22Rv1 (cell line): ENCODE data around the gene PARD6A.

Experiments used
- H3K27ac ChIP-seq: fragments of 450-650 bp; 2 replicates; pipeline ENCODE4 v1.5.1; 2017
- ZFX ChIP-seq: fragments of 450-650 bp; IDR thresholded peaks from 2 replicates; pipeline ENCODE4 v1.6.1; 2017; ENCODE audit warnings: antibody characterized with exemption, borderline replicate concordance
- TF ChIP-seq, protein P1 (sequence below): fragments of 450-650 bp; IDR thresholded peaks from 2 replicates; pipeline ENCODE4 v1.5.1; 2017; ENCODE audit warnings: mild to moderate bottlenecking

Gene PARD6A

DNA sequence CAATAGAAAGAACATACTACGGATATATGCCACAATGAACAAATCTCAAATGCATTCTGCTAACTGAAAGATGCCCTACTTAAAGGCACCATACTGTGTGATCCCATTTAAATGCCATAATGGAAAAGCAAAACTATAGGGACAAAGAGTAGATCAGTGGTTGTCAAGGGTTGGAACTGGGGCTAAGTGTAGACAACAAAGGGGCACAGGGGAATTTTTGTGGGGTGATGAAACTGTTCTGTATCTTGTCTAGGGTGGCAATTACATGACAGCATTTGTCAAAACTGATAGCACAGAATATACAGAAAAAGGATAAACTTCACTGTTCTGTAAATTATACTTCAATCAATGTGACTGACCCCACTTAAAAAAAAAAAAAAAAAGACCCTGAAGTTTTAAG, 40.7 kb downstream of the PARD6A start:
- no peak for TF ChIP-seq ZFX
- TF ChIP-seq, protein P1, sequence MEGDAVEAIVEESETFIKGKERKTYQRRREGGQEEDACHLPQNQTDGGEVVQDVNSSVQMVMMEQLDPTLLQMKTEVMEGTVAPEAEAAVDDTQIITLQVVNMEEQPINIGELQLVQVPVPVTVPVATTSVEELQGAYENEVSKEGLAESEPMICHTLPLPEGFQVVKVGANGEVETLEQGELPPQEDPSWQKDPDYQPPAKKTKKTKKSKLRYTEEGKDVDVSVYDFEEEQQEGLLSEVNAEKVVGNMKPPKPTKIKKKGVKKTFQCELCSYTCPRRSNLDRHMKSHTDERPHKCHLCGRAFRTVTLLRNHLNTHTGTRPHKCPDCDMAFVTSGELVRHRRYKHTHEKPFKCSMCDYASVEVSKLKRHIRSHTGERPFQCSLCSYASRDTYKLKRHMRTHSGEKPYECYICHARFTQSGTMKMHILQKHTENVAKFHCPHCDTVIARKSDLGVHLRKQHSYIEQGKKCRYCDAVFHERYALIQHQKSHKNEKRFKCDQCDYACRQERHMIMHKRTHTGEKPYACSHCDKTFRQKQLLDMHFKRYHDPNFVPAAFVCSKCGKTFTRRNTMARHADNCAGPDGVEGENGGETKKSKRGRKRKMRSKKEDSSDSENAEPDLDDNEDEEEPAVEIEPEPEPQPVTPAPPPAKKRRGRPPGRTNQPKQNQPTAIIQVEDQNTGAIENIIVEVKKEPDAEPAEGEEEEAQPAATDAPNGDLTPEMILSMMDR = no peak
- H3K27ac ChIP-seq = no peak overlapping the region

DNA sequence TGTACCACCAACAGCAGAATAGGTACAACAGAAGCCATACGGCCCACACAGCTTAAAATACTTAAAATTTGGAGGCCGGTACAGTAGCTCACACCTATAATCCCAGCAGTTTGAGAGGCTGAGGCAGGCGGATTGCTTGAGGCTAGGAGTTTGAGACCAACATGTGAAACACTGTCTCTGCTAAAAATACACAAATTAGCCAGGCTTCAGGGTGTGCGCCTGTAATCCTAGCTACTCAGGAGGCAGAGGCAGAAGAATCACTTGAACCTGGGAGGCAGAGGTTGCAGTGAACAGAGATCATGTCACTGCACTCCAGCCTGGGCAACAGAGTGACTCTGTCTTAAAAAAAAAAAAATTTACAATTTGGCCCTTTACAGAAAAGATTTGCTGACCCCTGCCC, 41.4 kb downstream of the PARD6A start:
- TF ChIP-seq ZFX = no peak
- H3K27ac ChIP-seq = no peak overlapping the region

DNA sequence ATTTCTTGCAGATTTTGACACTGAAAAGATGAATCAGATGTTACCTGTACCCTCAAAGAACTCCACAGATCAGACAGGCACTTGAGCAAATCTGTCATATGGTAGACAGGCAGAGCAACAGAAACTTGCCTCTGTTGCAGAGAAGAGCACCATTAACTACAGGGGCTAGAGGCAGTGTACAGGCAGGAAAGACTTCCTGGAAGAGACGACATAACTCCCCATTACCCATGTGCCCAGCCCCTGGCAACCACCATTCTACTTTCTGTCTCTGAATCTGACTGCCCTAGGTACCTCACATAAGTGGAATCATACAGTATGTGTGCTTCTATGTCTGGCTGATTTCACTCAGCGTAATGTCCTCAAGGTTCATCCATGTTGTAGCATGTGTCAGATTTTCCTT, 42.9 kb downstream of the PARD6A start:
- no peak overlapping the region for H3K27ac ChIP-seq
- no peak for TF ChIP-seq ZFX
- TF ChIP-seq, protein P1 = no peak

DNA sequence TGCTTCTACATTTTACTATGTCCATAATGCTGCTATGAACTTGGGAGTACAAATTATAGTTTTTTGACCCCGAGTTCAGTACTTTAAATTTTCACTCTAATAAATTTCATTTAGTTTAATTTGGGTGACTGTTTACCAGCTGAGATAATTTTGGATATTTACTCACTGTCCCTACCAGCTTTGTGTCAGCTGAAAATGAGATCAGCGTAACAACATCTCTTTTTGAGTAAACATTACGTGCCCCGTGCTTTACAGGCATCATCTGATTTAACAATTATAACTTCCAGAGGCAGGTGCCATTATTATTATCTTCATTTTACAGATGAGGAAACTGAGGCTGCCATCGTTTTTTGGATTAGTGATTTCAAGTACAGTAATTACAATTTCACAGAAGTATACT, 43.4 kb downstream of the PARD6A start:
- no peak overlapping the region for H3K27ac ChIP-seq
- no peak for TF ChIP-seq ZFX
- TF ChIP-seq, protein P1 = no peak

DNA sequence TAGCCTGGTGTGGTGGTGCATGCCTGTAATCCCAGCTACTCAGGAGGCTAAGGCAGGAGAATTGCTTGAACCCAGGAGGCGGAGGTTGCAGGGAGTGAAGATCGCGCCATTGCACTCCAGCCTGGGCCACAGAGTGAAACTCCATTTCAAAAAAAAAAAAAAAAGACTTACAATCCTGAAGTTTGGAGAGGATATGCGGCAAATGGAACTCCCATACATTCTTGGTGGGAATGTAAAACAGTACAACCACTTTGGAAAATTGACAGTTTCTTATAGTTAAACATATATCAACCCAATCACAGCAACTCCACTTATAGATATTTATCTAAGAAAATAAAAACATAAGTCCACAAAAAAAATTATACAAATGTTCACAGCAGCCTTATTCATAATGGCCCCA, 46.5 kb downstream of the PARD6A start:
- no peak for TF ChIP-seq ZFX
- H3K27ac ChIP-seq = no peak overlapping the region

DNA sequence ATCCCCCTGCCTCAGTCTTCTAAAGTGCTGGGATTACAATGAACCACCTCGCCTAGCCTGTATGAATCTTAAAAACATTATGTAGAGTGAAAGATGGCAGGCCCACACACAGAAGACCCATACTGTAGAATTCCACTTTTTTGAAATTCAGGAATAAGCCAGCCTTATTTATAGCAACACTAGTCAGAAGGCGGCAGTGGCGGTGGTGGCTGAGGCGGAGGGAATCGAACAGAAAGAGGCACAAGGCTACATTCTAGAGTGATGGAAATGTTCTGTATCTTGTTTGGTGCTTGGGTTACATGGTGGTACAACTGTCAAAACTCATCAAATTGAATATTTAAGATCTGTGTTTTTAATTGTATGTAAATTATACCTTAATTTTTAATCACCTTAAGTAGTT, 47.0 kb downstream of the PARD6A start:
- no peak overlapping the region for H3K27ac ChIP-seq
- TF ChIP-seq ZFX = no peak
- TF ChIP-seq, protein P1 = no peak

DNA sequence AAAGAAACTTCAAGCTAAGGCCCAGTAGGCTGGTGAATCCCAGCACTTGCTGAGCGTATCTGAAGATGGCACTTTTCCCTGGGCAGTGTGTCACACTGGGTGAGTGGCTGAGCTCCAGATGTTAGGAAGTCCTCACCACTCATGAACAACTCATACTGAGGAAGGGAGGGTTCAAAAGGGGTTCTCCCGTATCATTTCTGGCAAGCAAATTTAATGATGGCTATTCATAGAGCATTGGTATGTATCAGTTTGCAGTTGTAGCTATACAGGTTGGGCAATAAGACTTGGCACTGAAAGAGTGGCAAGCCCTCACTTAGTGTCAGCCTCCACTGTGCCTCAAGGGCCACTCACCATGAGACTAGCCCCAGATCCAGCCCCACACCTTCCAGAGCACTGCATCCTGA, 47.6 kb downstream of the PARD6A start:
- no peak overlapping the region for H3K27ac ChIP-seq
- TF ChIP-seq, protein P1 = no peak
- no peak for TF ChIP-seq ZFX

DNA sequence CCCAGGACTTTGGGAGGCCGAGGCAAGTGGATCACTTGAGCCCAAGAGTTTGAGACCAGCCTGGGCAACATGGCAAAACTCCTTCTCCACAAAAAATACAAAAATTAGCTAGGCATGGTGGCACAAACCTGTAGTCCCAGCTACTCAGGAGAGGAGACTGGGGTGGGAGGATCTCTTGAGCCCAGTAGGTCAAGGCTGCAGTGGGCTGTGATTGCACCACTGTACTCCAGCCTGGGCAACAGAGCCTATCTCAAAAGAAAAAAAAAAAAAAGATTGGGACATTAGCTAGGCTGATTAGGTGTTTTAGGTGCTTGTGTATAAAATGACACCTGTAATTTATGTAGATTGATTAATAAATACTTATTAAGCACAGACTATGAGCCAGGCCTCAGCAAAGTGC, 48.3 kb downstream of the PARD6A start:
- TF ChIP-seq ZFX = no peak
- TF ChIP-seq, protein P1 = no peak
- H3K27ac ChIP-seq = no peak overlapping the region

DNA sequence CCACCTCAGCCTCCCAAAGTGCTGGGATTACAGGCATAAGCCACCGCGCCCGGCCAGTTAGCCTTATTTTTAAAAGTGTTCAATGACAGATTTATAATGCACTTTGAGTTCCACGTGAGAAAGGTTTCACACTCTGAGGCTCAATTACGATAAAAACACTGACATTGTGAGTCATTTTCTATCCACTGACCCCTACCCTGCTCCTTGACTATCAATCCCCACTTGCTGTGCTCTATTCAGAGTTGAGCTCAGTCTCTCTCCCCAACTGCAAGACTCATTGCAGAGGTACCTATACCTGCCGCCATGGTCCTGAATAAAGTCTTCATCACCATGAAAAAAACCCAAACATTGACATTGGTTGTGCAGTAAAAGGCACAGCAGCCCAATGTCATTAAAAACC, 49.8 kb downstream of the PARD6A start:
- H3K27ac ChIP-seq = no peak overlapping the region
- TF ChIP-seq ZFX = no peak
- TF ChIP-seq, protein P1 = no peak
